ENCODE data around the gene PRKAG2.

PRKAG2 gene

GRCh38 chr7:151560243-151560642, 316.7 kb downstream of the PRKAG2 start:
- no peak overlapping the region for H3K27ac ChIP-seq
- CTCF ChIA-PET = no interaction called here
- TF ChIP-seq CTCF (conservative IDR thresholded peaks at IDR 0.05; ENCODE audit: low read depth) = no peak
- no peak for DNase-seq (ENCODE audit: low spot score)
- POLR2A ChIA-PET (ENCODE audit: low non-redundant PET) = no interaction called here

- DNase-seq (ENCODE audit: low spot score) = no peak
- no peak overlapping the region for H3K27ac ChIP-seq
- ChIA-PET POLR2A (ENCODE audit: low non-redundant PET) (no interaction called here), CTCF (no interaction called here)
- TF ChIP-seq CTCF (conservative IDR thresholded peaks at IDR 0.05; ENCODE audit: low read depth) = no peak
These were observed 317.2 kb downstream of the PRKAG2 start for GRCh38 chr7:151559557-151560183.

GRCh38 chr7:151558575-151558974, 318.3 kb downstream of the PRKAG2 start:
- DNase-seq (ENCODE audit: low spot score) = no peak
- ChIA-PET CTCF (no interaction called here), POLR2A (ENCODE audit: low non-redundant PET) (no interaction called here)
- no peak overlapping the region for H3K27ac ChIP-seq
- no peak for TF ChIP-seq CTCF (conservative IDR thresholded peaks at IDR 0.05; ENCODE audit: low read depth)

GRCh38 chr7:151556592-151556991, 320.3 kb downstream of the PRKAG2 start:
- CTCF ChIA-PET = interaction anchor here (0.6 kb wide), 1 partner anchor 21 kb away, joined by 9 read pairs; no protein-coding TSS in a partner anchor
- POLR2A ChIA-PET (ENCODE audit: low non-redundant PET) = no interaction called here
- no peak for TF ChIP-seq CTCF (conservative IDR thresholded peaks at IDR 0.05; ENCODE audit: low read depth)
- DNase-seq (ENCODE audit: low spot score) = no peak
- no peak overlapping the region for H3K27ac ChIP-seq

GRCh38 chr7:151553356-151553755, 323.6 kb downstream of the PRKAG2 start:
- POLR2A ChIA-PET (ENCODE audit: low non-redundant PET) = no interaction called here
- CTCF ChIA-PET = interaction anchor here (0.7 to 0.8 kb wide), 2 partner anchors 9 to 137 kb away, joined by 3 read pairs; no protein-coding TSS in a partner anchor
- no peak overlapping the region for H3K27ac ChIP-seq
- no peak for TF ChIP-seq CTCF (conservative IDR thresholded peaks at IDR 0.05; ENCODE audit: low read depth)
- DNase-seq (ENCODE audit: low spot score) = no peak

- ChIA-PET POLR2A (ENCODE audit: low non-redundant PET) (no interaction called here), CTCF (interaction anchor here (0.8 kb wide), 1 partner anchor 10 kb away, joined by 3 read pairs; no protein-coding TSS in a partner anchor)
- no peak for TF ChIP-seq CTCF (conservative IDR thresholded peaks at IDR 0.05; ENCODE audit: low read depth)
- peak overlapping the region; percentile 44 for H3K27ac ChIP-seq
- DNase-seq (ENCODE audit: low spot score) = peak; percentile 60
These were observed 324.4 kb downstream of the PRKAG2 start for GRCh38 chr7:151552352-151553028.

Measured in RWPE1 (cell line).